ENCODE data around the gene MRPL10.

The MRPL10 gene

DNA sequence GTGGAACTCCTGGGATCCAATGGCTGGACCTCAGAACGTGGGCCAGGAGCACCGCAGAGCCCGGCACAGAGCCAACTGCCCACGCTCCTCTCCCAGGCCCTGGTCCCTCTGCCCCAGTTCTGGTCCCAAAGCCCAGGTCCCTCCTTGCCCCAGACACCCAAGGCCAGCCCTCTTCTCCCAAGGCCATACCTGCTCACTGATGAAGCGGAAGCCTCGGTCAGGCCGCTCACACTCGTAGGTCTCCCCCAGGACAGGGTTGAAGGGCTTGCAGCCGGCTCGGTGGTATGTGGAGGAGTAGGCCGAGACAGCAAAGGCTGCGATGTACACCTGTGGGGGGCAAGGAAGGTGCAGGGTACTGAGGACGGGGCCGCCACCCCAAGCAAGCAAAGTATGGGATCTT is 18.3 kb downstream of the MRPL10 start:
- FAIRE-seq: no peak
- TF ChIP-seq, protein P1, sequence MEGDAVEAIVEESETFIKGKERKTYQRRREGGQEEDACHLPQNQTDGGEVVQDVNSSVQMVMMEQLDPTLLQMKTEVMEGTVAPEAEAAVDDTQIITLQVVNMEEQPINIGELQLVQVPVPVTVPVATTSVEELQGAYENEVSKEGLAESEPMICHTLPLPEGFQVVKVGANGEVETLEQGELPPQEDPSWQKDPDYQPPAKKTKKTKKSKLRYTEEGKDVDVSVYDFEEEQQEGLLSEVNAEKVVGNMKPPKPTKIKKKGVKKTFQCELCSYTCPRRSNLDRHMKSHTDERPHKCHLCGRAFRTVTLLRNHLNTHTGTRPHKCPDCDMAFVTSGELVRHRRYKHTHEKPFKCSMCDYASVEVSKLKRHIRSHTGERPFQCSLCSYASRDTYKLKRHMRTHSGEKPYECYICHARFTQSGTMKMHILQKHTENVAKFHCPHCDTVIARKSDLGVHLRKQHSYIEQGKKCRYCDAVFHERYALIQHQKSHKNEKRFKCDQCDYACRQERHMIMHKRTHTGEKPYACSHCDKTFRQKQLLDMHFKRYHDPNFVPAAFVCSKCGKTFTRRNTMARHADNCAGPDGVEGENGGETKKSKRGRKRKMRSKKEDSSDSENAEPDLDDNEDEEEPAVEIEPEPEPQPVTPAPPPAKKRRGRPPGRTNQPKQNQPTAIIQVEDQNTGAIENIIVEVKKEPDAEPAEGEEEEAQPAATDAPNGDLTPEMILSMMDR (IDR thresholded peaks at IDR 0.05; ENCODE audit: insufficient read depth, missing control alignments): no peak
- DNase-seq (ENCODE audit: insufficient read length, low spot score): no peak

DNA sequence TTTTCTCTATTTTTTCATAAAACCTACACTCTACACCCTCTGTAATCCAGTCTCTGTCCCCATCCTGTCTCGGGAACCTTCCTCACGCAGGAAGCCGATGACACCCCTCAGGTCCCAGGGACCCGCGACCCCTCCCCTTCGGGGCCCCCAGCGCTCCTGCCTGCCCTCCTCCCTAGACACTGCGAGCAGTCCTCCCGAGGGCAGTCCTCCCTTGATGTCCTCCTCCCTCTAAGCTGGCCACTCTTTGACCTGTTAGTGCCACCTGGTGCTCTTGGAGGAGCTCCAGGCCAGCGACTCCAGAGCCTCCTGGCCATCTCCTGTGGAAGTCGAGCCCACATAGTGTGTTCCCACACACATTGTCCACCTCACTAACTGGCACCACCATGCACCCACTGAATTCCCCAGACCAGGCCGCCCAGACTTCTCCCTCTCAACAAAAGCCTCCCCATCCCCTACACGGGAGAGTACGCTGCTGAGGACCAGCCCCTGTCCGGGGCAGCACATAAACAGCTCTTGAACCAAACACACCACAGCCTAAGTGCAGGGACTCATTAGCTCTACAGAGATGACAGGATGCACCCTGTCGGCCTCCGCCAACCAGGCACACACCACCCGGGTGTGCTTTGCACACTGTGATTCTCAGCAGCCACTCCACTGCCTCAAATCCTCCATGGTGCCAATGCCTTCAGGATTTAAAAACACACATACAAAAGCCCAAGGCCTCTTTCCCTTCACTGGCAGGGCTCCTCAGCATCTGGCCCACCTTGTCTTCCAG is 19.0 kb downstream of the MRPL10 start:
- FAIRE-seq: no peak
- TF ChIP-seq, protein P1 (IDR thresholded peaks at IDR 0.05; ENCODE audit: insufficient read depth, missing control alignments): no peak
- DNase-seq (ENCODE audit: insufficient read length, low spot score): no peak

DNA sequence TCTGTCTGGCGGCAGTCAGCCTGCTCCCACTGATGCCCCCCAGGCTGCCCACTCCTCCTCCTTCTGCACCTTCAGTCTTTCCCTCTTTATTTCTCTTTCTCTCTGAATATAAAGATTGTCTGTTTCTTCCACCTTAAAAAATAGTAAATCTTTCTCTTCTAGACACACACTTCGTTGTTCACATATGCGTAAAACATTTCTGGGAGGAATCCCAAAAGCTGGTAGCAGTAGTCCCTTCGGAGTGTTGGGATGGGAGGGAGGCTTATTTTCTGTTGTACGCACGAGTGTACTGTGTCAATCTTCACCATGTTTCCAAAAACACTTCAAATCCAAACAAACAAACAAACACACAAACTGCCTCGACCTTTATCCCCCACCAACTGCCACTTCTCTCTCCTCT is 19.6 kb downstream of the MRPL10 start:
- TF ChIP-seq, protein P1 (IDR thresholded peaks at IDR 0.05; ENCODE audit: insufficient read depth, missing control alignments): no peak
- no peak for DNase-seq (ENCODE audit: insufficient read length, low spot score)
- no peak for FAIRE-seq

DNA sequence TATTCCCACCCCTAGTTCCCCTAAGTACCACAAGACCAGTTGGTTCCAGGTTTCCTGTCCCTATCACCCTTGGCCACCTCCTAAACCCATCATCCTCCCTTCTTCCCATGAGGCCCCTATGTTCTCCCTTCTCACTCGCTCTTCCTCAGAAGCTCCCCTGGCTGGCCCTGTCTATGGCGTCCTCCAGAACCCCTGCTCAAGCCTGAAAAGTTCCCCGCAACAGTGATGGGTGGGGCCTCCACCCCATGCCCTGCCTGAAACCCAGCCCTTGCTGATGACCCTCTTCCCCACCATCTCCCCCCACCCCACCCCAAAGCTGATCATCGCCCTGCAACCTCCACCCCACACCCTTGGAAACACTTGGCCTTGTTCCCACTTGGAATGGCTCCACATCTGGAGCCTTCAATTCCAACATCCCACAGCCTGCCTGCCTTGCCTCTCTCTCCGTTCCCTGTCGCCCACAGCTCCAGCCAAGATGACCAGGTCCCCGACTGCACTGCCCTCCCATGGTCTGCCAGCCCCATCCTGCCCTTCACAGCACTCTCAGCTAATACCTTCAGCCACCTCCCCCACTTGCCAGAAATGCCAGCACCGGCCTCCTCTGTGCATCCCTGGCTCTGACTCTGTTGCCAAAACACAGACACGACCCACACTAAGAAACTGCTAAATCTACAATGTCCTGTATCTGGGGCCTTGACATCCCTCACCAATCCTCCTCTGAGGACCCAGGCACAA is 20.3 kb downstream of the MRPL10 start:
- DNase-seq (ENCODE audit: insufficient read length, low spot score): no peak
- TF ChIP-seq, protein P1 (IDR thresholded peaks at IDR 0.05; ENCODE audit: insufficient read depth, missing control alignments): no peak
- no peak for FAIRE-seq

DNA sequence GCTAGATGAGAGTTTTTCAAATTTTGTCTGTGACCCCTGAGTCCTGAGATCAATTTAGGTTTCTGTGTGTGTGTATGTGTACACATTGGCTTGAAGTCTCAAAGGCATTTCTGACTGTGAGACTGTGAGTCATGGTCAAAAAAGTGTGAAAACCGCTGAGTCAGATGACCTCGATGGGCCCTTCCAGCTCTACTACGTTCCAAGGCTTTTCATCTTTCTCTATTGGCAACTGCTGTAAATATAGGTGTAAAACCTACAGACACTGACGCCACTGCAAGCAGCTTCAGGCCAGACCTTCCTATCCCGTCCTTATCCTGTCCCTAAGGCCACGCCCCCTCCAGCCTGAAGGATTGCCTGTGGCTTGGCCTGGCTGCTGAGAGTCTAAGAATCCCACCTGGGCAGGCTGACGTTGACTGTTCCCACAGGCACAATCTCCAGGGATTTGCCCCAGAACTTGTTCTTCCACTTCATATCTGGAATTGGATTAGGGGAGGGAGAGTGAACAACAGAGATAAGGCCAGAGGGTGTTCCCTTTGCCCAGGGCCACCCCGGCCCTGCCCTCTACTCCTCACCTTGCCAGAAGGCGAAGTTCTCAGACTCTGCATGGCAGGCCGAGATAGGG is 21.0 kb downstream of the MRPL10 start:
- DNase-seq (ENCODE audit: insufficient read length, low spot score): peak; percentile 48
- no peak for FAIRE-seq
- TF ChIP-seq, protein P1 (IDR thresholded peaks at IDR 0.05; ENCODE audit: insufficient read depth, missing control alignments): no peak

DNA sequence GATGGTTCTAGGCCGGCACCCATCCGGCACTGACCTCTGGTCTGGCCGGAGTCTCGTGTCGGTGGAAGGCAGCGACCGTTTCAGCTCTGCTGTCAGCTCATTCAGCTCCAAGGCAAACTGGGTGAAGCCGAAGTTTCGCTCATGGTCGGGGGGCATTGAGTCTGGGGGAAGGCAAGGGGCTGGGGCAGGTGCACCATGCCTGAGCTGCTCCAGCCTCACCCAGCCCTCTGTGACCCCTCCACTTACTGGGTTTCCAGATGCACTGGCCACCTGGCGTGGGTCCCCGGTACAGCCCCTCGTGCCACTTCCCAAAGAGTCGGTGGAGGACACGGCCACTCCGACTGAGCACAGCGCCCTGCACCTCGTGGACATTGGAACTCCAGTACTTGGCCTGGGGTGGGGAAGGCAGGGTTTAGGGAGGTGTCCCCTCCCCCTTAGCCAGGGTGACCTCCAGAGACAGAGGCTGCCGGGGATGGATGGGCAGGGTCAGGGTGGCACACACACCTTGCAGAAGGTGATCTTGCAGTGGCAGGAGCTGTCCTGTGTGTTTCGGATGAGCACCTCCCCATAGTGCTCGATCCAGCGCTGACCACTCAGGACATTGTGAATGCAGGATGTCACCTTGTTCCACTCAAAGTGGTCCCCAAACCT is 22.4 kb downstream of the MRPL10 start:
- TF ChIP-seq, protein P1 (IDR thresholded peaks at IDR 0.05; ENCODE audit: insufficient read depth, missing control alignments): no peak

More for the DNA sequence above, 22.4 kb downstream of the MRPL10 start:
- FAIRE-seq: no peak
- DNase-seq (ENCODE audit: insufficient read length, low spot score): no peak

Data from D721Med (cell line).